Activated T-helper 2 cell treated with anti-CD3 and anti-CD28 coated beads, Interferon-gamma antibody, Interleukin-2, Interleukin-4, amounts not matched to agents 10 μg/mL and 5 μg/mL and 100 μg/mL, durations not matched to agents 14 hours and 24 hours and 36 hours (primary cell): ENCODE results near the gene GPSM3. TPM values are rescaled to one million over a fixed set of nuclear protein-coding genes. Genes with fewer than 3 reads are reported as not detected.
"Not testable (repeated sequence)": the region's sequence is repeated elsewhere in the genome, so short reads cannot be mapped to it uniquely, and the experiment has no call there.

Source experiments
- DNase-seq: peaks from one replicate; pipeline ENCODE4 v3.0.0; 2021; ENCODE audit warnings: low spot score
- H3K27ac Mint-ChIP-seq: one replicate; pipeline ENCODE4 v1.8.0; 2021; ENCODE audit warnings: mixed read lengths
- H3K27me3 Mint-ChIP-seq: one replicate; pipeline ENCODE4 v1.8.0; 2021; ENCODE audit warnings: low read depth, mixed read lengths
- H3K36me3 Mint-ChIP-seq: one replicate; pipeline ENCODE4 v1.8.0; 2021; ENCODE audit warnings: low read depth, mixed read lengths
- H3K4me1 Mint-ChIP-seq: one replicate; pipeline ENCODE4 v1.8.0; 2021; ENCODE audit warnings: low read depth, mixed read lengths
- H3K4me3 Mint-ChIP-seq: one replicate; pipeline ENCODE4 v1.8.0; 2021; ENCODE audit warnings: low read depth, mild to moderate bottlenecking, moderate library complexity, mixed read lengths
- H3K9me3 Mint-ChIP-seq: one replicate; pipeline ENCODE4 v1.8.0; 2021; ENCODE audit warnings: mixed read lengths
- intact Hi-C: fragments of 100-400 bp; cut with micrococcal nuclease; formaldehyde crosslinking; loops from one replicate; pipeline ENCODE4 v1.15.1; 2023
- total RNA-seq: library from RNA; stranded (reverse); gene quantifications from 2 replicates; pipeline ENCODE4 v1.2.3, GENCODE V29; 2022

The GPSM3 gene
- total RNA-seq, 1 donor from 2014 or later = 90.7 TPM

GRCh38 chr6:32196682-32197616 lies 4.5 kb upstream of the GPSM3 start:
- peak overlapping the region; percentile 99 for H3K27ac Mint-ChIP-seq

DNA sequence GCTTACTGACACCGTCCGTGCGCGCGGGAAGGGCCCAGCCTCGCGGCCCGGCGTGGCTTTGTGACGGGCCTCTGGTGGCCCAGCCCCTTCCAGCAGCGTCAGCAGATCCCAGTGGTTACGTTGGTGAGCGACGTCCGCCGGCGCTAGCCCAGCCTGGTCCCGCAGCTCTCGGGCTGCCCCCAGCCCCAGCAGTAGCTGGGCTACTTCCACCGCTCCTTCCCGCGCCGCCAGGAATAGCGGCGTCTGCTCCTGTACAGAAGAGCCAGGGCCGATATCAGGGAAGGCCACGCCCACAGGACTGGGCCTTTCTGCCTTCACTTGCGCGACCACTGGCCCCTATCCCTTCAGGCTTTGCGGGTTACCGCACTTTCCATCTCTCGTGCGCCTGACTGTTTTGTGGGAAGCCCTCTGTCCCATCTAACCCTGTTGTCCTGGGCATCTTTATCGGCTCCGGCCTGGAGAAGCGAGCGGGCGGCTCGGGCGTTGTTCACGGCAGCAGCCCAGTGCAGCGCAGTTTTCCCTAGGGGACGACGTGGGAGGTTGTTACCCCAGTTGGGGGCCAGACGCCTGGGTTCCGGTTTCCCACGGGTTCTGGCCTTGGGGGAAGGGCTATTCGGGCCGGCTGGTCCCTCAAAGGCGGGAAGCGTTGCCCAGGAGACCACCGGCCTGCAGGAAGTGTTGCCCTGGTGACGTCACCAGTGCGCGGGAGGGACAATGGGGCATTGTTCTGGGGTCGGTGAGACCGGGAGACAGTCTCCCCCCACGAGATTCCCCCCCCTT lies 3.6 kb upstream of the GPSM3 start:
- Mint-ChIP-seq H3K27me3 (no peaks in the 10 kb centered on the region), H3K36me3 (peaks cover 10% of the 10 kb centered on the region), H3K9me3 (no peaks in the 10 kb centered on the region), H3K4me1 (peaks cover 31% of the 10 kb centered on the region), H3K4me3 (peak overlapping the region; percentile 98), H3K27ac (peak overlapping the region; percentile 99)
- peak; percentile 46 for DNase-seq
- intact Hi-C loops = loop anchor here (1.0 to 10.0 kb wide), 5 partner anchors 18 to 1501 kb away; partner anchors contain the start of genes ATF6B, RNF5 and TAP2

More at GRCh38 chr6:32196682-32197616, 4.5 kb upstream of the GPSM3 start:
- Mint-ChIP-seq H3K9me3 (no peaks in the 10 kb centered on the region), H3K4me3 (peak overlapping the region; percentile 98), H3K27me3 (no peaks in the 10 kb centered on the region), H3K4me1 (peaks cover 25% of the 10 kb centered on the region), H3K36me3 (peaks cover 2% of the 10 kb centered on the region)
- intact Hi-C loops = loop anchor here (5.0 to 10.0 kb wide), 2 partner anchors 638 to 1500 kb away; partner anchors contain the start of gene TAP2
- DNase-seq = no peak

- DNase-seq = peak; percentile 100
- Mint-ChIP-seq H3K27ac (peak overlapping the region; percentile 99), H3K4me3 (peak overlapping the region; percentile 98), H3K27me3 (no peaks in the 10 kb centered on the region), H3K9me3 (no peaks in the 10 kb centered on the region), H3K4me1 (peaks cover 33% of the 10 kb centered on the region), H3K36me3 (peaks cover 13% of the 10 kb centered on the region)
- intact Hi-C loops = loop anchor here (1.0 to 10.0 kb wide), 5 partner anchors 17 to 1502 kb away; partner anchors contain the start of genes ATF6B, RNF5 and TAP2
Measured at GRCh38 chr6:32195652-32195901, 3.1 kb upstream of the GPSM3 start.

GRCh38 chr6:32194825-32195651 lies 2.6 kb upstream of the GPSM3 start:
- intact Hi-C loops = loop anchor here (1.0 to 10.0 kb wide), 6 partner anchors 17 to 1502 kb away; partner anchors contain the start of genes ATF6B, HSD17B8, RNF5 and RXRB
- H3K27ac Mint-ChIP-seq = peak overlapping the region; percentile 99
- H3K36me3 Mint-ChIP-seq = peaks cover 18% of the 10 kb centered on the region

DNA sequence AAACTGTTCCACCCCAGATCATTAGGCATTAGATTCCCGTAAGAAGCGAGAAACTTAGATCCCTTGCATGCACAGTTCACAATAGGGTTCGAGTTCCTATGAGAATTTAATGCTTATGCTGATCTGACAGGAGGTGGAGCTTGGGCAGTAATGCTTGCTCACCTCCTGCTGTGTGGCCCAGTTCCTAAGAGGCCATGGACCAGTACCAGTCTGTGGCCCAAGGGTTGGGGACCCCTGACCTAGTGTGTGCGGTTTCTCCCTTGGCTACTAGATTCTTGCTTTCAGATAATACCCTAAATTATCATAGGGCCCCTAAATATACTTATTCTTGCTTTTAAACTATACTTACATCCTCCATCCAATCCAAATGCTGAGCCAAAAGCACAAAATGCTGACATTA lies 1.9 kb upstream of the GPSM3 start:
- no peaks in the 10 kb centered on the region for H3K9me3 Mint-ChIP-seq
- H3K4me1 Mint-ChIP-seq = peaks cover 33% of the 10 kb centered on the region
- H3K36me3 Mint-ChIP-seq = peaks cover 19% of the 10 kb centered on the region
- H3K27ac Mint-ChIP-seq = peak overlapping the region; percentile 99
- H3K4me3 Mint-ChIP-seq = peak overlapping the region; percentile 98
- H3K27me3 Mint-ChIP-seq = no peaks in the 10 kb centered on the region
- no peak for DNase-seq
- intact Hi-C loops = loop anchor here (2.0 to 10.0 kb wide), 3 partner anchors 640 to 1008 kb away; partner anchors contain the start of genes HSD17B8, RXRB, SLC39A7 and TAP2

More at GRCh38 chr6:32194825-32195651, 2.6 kb upstream of the GPSM3 start:
- peak overlapping the region; percentile 98 for H3K4me3 Mint-ChIP-seq
- H3K27me3 Mint-ChIP-seq = no peaks in the 10 kb centered on the region
- H3K9me3 Mint-ChIP-seq = no peaks in the 10 kb centered on the region
- peaks cover 33% of the 10 kb centered on the region for H3K4me1 Mint-ChIP-seq
- peak; percentile 40 for DNase-seq

GRCh38 chr6:32193096-32193495 lies 653 bp upstream of the GPSM3 start:
- Mint-ChIP-seq H3K36me3 (peaks cover 32% of the 10 kb centered on the region), H3K27ac (peak overlapping the region; percentile 95), H3K4me3 (peak overlapping the region; percentile 97), H3K4me1 (peaks cover 45% of the 10 kb centered on the region)
- not testable (repeated sequence) for DNase-seq, H3K9me3 Mint-ChIP-seq, H3K27me3 Mint-ChIP-seq
- intact Hi-C loops = loop anchor here (5.0 to 10.0 kb wide), 2 partner anchors 642 to 1009 kb away; partner anchors contain the start of genes HSD17B8, RXRB, SLC39A7 and TAP2

DNA sequence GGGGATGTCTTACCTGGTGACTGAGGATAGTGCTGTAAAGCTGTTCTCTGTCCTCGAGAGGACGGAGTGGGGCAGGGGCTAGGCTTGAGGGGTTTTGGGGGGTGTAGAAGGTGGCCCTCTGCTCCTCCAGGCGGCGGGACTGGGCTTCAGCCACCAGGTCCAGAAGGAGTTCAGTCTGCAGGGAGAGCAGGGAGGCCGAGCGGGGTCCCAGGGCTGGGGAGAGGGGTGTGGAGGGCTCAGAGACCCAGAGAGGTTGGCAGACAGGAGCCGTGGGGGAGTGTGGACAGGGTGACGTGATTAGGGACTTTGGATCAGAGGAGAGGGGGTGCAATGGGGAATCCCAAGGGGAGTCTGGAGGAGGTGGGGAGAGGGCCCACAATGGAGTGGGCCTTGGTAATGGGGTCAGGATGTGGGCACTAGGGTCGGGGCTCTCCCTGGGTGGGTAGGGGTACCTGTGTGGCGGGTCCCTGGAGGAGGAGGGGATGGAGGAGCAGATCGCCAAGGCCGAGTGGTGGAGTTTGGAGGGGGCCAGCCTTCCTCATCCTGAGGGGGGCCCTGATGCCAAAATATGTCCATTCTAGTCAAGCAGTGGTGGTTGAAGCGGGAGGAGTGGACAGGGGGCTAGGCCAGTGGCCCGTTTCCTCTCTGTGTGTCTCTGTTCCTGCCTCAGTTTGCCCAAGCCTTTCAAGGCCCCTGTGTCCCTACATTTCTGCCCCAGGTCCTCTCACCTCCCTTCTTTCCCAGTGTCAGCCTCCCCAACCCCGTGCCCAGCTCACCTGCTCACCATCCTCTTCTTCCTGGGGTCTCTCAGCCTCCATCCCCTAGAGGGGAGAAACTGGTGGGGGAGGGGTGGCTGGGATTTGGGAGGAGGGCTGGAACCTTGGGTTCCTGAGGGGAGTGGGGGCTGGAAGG lies 491 bp downstream of the GPSM3 start:
- no peak for DNase-seq
- intact Hi-C loops = loop anchor here (5.0 to 10.0 kb wide), 2 partner anchors 643 to 1010 kb away; partner anchors contain the start of genes HSD17B8, RXRB, SLC39A7 and TAP2
- no peaks in the 10 kb centered on the region for H3K9me3 Mint-ChIP-seq
- peak overlapping the region; percentile 95 for H3K27ac Mint-ChIP-seq
- peaks cover 49% of the 10 kb centered on the region for H3K4me1 Mint-ChIP-seq
- peaks cover 43% of the 10 kb centered on the region for H3K36me3 Mint-ChIP-seq
- H3K4me3 Mint-ChIP-seq = peak overlapping the region; percentile 97
- no peaks in the 10 kb centered on the region for H3K27me3 Mint-ChIP-seq

DNA sequence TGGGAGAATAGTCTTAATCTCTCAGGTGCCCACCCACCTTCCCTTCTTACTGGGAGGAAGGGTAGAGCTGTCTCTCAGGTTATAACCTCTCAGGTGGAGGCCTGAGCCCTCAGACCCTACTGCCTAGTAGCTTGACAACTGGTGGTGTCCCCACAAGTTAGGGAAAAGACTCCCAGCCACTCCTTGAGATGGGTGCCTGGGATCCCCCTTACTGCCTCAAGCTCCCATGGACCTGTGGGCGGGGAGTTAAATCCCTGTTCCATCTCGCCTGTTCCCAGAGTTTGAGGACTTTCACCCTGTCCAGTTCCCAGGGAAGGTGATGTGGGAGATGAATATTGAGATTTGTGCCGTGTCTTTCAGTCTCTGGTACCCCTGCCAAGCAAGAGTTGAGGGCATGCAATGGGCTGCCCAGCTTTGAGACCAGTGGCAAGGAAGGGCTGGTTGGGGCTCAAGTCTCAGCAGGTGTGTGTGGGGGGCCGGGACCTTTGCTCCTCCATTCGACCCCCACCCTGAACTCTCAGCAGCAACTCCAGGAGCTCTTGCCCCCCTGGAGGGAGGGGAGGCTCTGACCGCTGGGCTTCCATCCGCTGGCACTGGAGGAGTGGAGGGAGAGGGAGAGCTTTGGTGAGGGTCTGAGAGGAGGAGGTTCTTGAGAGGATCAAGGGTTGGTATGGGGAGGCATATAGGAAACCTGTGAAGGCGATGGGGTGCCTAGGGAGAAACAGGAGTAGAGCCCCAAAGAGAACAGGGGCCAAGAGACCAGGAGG lies 1.3 kb downstream of the GPSM3 start:
- peak overlapping the region; percentile 95 for H3K27ac Mint-ChIP-seq
- H3K9me3 Mint-ChIP-seq = no peaks in the 10 kb centered on the region
- H3K36me3 Mint-ChIP-seq = peaks cover 52% of the 10 kb centered on the region
- H3K4me3 Mint-ChIP-seq = peak overlapping the region; percentile 97
- intact Hi-C loops = loop anchor here (5.0 to 10.0 kb wide), 2 partner anchors 644 to 1011 kb away; partner anchors contain the start of genes HSD17B8, RXRB, SLC39A7 and TAP2
- H3K27me3 Mint-ChIP-seq = no peaks in the 10 kb centered on the region
- no peak for DNase-seq
- H3K4me1 Mint-ChIP-seq = peaks cover 53% of the 10 kb centered on the region

DNA sequence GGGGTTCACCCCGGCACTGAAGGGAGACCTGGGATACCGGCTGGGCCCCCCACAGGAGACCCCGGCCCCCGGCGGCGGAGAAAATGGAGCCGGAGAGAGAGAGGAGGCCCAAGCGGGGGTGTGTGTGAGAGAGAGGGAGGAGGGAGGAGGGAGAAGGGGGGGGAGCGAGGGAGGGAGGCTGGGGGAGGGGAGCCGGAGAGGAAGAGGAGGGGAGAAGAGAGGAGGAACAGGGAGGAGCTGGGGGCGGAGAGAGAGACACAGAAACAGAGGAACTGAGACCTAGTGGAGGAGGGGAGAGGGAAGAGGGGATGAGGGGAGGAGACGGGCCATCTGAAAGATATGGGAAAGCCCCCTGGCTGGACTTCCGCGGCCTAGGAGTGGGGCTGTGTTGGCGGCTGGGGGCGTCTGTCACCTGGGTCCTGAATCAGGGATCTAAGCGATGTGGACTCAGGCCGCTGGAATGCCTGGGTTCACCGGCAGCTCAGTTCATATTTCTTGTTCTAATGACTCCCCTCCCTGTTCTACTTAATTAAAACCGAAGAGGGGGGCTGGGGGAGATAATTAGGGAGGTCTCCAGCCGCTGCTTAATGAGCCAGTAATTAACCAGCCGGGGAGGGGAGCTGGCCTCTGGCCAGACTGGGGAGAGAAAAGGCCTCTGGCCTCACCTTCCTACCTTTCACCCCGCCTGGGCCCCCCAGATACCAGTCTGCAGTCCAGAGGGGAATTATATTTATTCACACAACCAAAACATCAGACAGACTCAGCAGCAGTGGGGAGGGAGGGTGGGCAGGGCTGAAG lies 2.2 kb downstream of the GPSM3 start, which contains the start of gene PBX2:
Gene PBX2 (minus strand): TSS at position 149 of the 798 bp plus-strand sequence. CDS start 287 bp downstream, outside the sequence.
- DNase-seq = peak; percentile 79
- Mint-ChIP-seq H3K27ac (peak within 1 kb of the TSS; percentile 95), H3K4me3 (peak within 1 kb of the TSS; percentile 97), H3K36me3 (peaks cover 59% of the 10 kb centered on the region), H3K27me3 (no peaks in the 10 kb centered on the region), H3K9me3 (no peaks in the 10 kb centered on the region), H3K4me1 (peaks cover 55% of the 10 kb centered on the region)
- intact Hi-C loops = loop anchor here (5.0 to 10.0 kb wide), 2 partner anchors 645 to 1012 kb away; partner anchors contain the start of genes HSD17B8, RXRB, SLC39A7 and TAP2

GRCh38 chr6:32189742-32190053 lies 2.7 kb downstream of the GPSM3 start:
- peaks cover 59% of the 10 kb centered on the region for H3K36me3 Mint-ChIP-seq
- peaks cover 49% of the 10 kb centered on the region for H3K4me1 Mint-ChIP-seq
- intact Hi-C loops = loop anchor here (5.0 to 10.0 kb wide), 2 partner anchors 645 to 1013 kb away; partner anchors contain the start of genes HSD17B8, RXRB, SLC39A7 and TAP2
- H3K4me3 Mint-ChIP-seq = peak overlapping the region; percentile 84
- DNase-seq = no peak
- H3K9me3 Mint-ChIP-seq = no peaks in the 10 kb centered on the region
- H3K27ac Mint-ChIP-seq = peak overlapping the region; percentile 78
- H3K27me3 Mint-ChIP-seq = no peaks in the 10 kb centered on the region
